ENCODE measurements around the gene GATA2. TPM values are rescaled to one million over a fixed set of nuclear protein-coding genes. Genes with fewer than 3 reads are reported as not detected.

Gene GATA2
- total and polyA plus RNA-seq, 2 of the 8 experiments (the other 6 are each of a cell fraction or from before 2014, with no cell fraction given): 0.03 to 0.30 TPM

DNA sequence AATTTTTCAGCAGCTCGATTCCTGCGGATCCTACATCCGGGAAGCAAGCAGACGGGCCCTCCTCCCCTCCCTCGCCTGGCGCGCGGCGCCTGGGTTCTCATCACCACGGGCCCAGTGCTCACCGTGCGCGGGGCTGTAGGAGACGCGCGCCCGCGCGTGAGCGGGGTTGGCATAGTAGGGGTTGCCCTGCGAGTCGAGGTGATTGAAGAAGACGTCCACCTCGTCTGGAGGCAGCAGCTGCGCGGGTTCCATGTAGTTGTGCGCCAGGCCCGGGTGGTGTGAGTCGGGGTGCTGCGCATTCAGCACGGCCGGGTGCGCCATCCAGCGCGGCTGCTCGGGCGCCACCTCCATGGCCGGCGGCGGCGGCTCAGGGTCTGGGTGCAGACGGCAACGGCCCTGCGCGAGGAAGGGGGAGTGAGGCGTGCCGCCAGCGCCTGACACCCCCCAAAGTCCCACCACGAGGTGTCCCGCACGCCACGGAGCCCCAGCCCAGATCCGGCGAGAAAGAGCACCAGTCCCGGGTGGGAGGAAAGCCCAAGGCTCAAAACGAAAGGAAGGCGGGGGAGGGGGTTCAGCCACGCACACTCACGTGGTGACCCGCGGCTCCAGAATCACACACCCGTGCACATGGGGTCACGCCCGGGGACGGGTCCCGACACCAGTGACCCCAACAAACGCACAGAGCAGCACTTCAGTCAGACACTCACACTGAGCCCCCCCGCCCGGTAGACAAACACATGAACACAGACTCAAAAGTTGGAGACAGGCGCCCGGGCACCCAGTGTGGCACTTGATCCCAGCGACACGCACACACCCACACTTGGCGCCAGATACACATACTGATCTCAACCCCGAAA, 6.1 kb downstream of the GATA2 start (continued):
- peak; percentile 81 for TF ChIP-seq RNF2 (IDR thresholded peaks at IDR 0.05; ENCODE audit: borderline replicate concordance, low read depth, low read length, missing control alignments, poor library complexity, severe bottlenecking)
